GM18867 (cell line): ENCODE measurements around the gene LYPD6.

Source experiments
- ATAC-seq: cut with Tn5 transposase; IDR thresholded peaks from one replicate; pipeline ENCODE4 v1.9.1; 2021; ENCODE audit warnings: mild to moderate bottlenecking, moderate library complexity; ENCODE audit not compliant: unreplicated experiment

The LYPD6 gene

DNA sequence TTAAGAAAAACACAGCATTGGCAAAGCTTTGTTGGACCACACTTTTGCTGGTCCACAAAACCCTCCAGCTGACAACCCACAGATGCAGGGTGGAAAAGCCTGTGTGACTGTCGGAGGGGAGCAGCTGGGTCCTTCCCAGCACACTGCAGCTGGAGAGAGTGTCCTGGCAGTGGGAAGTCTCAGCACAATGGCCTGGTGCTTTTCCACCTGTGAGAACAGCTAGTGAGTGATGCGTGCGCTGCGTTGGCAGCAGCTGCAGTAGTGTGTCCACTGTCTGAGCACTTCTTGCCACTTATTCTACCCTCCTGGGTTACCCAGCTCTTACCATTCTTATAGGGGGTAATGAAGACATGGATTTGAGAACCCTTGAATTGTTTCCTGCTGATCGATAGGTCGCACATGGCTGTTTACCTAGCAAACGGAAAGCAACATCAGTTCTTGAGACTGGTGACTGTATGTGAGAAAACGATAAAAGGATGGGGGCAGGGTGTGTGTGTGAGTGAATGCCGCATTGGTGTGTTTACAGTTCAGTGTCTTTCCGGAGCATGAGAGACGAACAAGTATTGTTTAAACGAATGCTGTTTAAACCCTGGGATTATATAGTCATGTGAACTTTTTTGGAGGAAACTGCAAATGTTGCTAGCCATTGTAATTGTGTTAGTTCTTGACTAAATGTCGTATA, 69.7 kb downstream of the LYPD6 start:
- ATAC-seq, result no peak

DNA sequence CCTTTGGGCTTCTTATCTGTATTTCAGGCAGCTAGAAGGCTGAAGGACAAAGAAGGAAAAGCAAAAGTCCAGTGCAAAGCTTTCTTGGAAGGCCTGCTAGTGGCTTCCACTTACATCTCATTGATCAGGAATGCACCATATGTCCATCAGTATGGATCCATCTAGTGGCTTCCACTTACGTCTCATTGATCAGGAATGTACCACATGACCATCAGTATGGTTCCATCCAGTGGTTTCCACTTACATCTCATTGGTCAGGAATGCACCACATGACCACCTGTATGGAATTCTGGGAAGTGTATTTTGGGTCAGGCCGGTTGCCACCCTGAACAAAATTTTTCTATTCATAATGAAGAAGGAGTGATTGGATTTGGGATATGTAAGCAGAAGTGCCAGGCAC, 70.6 kb downstream of the LYPD6 start:
- no peak for ATAC-seq

DNA sequence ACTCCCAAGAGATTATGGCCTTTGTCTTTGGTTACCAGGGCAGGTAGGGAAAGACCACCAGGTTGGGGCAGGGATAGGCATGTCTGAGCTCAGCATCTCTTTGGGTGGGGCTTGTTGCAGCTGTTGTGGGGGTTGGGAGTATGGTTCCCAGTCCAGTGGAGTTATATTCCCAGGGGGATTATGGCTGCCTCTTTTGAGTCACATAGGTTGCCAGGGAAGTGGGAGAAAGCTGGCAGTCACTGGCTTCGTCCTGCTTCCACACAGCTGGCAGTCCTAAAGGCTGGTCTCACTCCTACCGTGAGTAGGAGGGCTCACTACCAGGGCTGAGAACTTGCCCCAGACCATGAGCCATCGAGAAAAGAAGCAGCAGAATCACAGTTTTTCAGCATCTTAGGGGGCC, 79.1 kb downstream of the LYPD6 start:
- ATAC-seq, result no peak

DNA sequence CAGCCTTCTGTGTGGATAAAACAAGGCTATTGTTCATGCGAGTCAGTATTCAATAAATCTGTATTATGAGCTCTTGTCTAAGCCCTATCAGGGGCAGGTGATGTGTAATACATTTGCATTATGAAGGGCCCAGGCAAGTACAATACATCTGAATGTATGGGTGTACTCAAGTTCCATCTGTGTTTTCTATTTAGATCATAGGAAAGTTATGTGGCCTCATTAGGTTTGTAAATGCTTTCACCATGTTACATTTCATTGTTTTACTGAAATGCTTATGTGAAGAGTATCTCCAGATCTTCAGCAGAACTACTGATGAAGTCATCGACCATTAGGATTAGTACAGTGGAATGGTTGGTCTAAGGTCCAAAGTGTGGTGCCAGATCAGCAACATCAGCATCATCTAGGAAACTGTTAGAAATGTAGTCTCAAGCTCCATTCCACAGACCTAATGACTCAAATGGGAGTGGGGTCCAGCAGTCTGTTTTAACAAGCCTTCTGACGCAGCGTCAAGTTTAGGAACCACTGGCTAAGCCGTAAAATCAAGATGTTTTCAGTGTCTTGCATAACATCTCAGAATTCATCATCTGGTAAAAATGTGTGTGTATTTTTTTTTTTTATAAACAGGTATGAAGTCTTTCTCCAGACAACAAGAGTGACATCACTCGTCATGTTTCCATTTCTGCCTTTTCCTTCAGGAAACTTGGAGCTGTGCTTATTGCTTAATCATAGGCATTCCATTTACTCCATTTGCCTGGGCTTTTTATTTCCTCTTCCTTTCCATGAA, 80.5 kb downstream of the LYPD6 start:
- ATAC-seq, result no peak

DNA sequence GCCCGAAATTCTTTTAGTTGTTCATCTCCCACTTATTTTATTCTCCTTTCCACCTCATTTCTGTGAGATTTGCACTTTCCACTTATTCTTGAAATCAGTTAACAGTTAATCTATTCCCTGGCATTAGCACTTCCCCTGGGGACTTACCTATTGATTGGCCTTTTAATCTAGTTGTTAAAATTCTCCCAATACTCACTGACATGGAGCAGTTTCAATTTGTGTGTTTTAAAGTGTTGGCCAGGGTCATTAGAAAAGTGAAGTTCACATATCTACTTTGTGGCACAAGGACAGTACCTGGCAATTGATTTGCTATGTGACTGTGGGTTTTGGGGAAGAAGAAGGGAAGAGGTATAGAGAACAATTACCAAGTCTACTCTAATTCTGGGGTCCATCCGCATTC, 83.1 kb downstream of the LYPD6 start:
- no peak for ATAC-seq

DNA sequence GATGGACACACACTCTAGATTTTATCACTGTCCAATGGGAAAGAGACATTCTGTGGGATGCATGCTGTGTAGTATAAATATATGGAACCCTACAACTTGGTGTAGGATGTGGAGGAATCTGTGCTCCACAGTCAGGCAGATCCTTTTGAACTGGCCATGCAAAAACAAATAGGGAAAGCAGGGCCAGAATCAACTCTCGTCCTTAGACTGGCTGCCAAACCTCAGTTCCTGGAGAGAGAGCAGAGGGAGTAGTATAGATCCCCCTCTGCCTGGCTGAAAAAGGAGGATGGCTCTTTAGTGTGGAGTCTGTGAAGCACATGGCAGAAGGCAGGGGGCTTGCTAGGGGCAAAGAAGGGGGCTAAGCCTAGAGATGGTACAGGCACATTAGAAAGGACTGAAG, 84.7 kb downstream of the LYPD6 start:
- ATAC-seq, result no peak

DNA sequence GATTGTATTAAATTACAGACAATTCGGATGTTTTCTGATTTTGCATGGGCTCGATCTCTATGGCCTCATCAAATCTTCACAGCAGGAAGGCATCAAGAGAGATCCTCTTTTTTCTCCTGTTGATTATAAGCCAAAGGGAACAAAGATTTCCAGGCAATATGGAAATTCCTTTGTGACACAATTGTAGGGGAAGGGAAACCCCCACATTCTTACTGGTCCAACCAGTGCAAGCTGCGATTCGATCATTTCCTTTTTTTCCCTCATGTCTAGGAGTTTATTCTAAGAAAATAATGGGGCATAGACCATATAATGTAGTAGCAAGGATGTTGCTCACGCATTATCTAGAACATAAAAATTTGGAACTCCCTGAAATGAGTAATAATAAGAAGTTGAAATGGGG, 87.7 kb downstream of the LYPD6 start:
- ATAC-seq, result no peak

DNA sequence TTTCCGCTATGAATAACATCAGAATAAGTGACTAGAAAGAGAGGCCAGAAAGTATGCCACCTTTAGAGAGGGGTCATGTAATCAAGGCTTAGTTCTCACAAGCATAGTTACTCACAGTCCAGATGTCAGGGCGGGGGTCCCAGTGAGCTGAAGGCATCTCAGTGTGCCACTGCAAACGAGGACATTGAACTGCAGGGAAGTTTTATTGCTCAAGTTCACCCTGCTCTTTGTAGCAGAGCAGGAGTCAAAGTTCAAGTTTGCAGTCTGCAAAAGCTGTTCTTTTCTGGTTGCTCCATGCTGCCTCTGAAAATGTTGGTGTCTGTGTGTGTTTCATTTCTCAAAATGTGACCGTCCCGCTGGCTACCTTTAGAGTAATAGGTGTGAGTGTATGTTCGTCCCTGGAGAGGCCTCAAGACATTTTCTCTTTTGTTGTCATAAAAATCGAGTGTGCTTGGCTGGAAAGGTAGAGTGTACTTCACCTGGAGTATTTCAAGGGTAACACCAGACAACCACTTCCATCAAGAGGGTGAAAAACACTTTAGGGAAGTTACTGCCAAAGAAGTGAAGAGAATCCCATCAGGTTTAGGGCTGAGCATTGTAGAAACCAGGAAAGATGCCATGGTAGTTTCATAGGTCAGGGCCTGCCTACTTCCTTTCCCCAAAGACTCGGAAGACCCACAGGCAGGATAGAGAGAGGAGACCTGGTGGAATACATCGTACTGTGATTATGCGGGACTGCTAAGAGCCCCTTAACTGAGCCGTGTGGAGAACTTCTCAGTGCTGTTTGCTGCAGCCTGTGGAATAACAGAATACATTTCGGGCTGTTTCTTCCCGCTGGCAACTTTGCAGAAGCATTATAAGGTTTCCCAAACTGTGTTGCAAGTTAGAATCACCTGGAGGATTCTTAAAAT, 89.9 kb downstream of the LYPD6 start:
- no peak for ATAC-seq

DNA sequence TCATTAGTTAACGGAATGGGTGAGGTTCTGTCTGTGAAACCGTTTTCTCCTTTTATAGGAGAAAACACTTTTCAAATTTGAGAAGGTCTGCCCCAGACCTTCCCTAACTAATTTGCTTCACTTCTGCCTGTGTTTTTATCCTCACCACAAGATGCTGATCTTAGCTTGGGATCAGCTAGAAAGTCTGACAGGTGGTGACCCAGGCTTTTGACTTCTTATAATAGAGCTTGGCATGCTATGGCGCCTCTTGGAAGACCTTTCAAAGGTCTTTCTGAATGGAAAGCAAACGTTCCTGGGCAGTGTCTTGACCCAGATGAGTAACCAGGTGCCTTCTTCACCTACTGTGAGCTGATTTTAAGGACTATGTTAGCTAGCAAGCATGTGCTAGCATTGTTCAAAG, 91.4 kb downstream of the LYPD6 start:
- no peak for ATAC-seq

DNA sequence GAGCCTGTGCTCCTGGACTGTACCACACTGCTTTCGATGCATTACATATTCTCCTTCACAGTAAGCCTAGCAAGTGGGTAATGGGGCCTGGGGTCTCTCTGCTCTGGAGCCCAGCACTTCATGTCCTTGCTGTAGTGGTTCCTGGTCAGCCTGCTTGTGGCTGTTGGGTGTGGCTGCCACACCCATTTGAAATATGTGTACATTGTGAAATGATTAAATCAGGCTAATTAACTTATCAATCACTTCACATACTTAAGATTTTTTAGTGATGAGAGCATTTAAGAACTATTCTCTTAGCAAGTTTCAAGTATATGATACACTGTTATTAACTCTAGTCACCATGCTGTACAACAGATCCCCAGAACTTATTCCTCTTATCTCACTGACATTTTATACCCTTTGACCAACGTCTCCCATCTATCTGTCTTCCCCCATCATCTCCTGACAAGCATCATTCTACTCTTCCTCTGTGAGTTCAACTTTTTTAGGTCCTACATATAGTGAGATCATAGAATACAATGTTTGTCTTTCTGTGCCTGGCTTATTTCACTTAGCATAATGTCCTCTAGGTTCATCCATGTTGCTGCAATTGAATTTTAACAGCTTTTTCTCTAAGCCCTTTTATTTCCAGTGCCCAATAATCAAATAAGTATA, 92.1 kb downstream of the LYPD6 start:
- ATAC-seq, result no peak

DNA sequence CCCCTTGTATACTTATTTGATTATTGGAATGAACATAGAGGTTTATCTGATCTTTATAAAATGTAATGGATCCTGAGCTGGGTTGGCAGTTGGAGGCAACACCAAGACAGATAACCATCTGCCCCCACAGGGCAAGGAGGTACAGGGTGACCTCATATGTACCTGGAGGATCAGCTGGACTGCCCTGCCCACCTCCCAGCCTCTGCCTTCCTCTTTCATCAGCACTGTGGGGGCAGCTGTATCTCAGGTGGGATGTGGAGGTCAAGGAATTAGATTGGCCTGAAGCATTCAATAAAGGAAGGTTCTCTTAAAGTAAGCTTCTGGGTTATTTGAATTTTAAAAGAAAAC, 92.6 kb downstream of the LYPD6 start:
- no peak for ATAC-seq

DNA sequence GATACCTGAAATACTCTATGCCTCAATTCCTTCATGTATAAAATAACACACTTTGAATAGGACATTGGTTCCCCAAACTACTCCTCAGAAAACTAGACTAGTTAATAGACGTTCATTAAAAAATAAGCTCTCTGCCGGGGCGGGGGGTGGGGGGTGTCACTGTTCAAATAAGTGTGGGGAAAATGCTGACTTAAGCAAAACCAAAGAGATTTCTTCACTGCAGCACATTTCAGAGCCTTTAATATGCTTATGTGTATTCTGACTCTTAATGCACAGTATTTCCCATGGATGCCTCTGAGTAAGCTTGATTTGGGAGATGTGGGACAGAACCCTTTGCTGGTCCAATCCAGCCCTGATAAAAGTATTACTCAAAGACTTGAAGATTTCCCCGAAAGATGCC, 93.2 kb downstream of the LYPD6 start:
- ATAC-seq, result no peak

DNA sequence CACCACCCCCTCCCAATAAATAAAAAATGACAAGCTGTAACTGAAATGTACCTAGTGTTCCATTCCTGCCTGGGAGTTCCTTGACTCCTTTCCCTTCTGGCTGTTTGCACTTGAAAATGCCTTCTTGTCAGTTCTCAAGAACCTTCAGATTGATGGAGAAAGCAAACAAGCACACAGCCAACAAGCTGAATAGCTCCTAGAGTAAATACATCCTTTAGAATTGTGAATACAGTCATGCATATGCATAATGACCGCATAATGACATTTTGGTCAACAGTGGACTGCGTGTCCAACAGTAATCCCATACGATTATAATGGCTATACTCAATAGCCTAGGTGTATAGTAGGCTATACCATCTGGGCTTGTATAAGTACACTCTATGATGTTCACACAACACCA, 97.0 kb downstream of the LYPD6 start:
- no peak for ATAC-seq

DNA sequence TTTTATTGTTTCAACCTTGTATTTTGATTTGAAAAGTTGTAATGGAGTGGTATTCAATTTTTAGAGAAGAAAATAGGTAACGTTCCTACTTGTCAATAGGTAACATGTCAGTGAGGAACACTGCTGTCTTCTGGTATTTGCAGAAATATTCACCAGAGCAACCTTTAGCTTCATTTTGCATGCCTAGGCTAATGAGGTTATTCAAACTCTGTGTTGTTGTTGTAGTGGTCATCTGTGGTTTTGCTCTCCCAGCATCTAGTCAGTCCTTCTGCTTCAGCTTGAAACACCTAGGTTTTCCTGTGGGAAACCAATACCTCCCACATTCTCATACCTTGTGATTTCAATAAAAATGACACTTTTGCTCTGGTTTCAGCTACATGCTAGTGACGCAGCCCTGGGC, 98.4 kb downstream of the LYPD6 start:
- ATAC-seq, result no peak

DNA sequence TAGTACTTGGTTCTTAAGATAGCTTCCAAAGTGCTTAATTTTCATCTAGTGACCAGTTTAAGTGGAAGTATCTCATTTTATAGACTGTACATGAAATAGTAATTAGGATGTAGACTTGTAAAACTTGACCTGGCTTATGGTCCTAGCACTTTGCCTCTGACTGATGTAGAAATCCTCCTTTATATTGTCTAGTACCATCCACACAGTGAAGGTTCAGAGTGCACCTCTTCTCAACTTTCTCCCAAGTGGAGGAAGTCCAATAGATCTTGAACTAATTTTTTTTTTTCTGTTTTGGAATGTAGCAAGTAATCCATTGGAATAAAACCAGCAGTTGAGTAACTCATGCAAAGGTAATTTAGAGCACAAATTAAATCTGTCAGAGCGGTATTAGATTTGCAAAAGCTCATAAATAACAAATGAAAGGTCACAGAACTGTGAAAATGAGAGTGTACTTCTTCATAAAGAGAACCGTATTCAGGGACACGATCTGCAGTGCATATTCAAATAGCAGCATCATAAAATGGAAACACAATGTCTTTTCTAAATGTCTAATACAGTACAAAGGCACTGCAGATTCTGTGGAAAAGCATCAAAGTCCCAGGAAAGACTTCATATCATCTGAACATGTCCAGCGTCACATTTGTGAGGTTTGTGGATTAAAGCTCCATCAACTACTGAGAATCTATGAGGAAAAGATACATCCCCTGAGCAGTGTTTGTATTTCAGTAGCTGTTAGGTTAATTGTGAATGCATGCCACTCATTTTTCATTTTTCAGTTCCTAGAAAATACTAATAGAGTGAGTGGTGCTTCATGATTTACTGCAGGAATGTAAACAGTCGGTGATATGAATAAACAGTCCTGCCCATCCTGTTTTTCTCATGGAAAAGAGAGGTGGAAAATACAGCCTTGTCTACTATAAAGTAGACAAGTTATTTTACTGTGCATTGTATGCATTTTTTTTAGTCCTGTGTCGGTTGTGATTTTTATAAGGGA, 100.7 kb downstream of the LYPD6 start:
- no peak for ATAC-seq

DNA sequence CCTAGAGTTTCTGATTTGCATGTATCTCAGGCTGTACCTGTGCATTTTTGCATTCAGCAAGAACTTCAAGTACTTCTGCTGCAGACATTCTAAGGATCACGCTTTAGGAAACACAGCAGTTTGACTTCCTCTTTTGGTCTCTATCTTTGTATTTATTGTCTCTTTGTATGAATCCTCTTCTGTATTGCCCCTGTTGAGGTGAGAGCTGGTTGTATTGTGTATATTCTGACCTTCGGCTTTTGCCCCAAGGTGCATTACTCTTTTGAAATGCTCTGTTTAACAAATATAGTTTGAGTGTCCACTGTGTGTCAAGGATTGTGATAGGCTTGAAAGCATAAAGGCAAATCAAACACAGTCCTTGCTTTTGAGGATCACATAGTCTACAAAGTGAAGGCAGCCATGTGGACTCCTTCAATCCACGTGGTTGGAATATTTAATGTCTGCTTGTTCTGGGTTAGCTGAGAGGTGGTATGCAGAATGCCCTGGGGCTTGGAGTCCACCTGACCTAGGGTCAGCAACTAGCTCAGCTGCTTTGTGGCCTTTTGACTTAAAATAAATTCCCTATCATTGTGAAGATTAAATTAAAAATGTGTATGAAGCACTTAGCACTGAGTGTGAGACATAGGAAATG, 108.1 kb downstream of the LYPD6 start:
- peak; percentile 55 for ATAC-seq

DNA sequence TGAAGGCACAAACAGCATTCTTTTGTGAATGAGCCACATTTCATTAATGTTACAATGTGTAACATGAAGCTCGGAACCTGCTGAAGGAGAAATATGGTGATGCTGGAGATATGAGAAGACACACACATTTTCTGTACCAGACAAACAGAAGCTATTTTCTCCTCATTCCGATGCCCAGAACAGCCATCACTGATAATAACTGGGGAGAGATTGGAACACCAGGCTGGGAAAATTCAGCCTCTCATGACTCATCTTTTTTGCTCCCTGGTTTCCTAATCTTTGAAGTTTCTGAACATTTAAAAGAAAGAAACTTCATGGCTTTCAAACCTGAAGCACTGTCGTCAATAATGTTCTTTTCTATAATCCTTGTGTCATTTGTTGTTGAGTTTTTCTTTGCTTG, 110.9 kb downstream of the LYPD6 start:
- no peak for ATAC-seq

DNA sequence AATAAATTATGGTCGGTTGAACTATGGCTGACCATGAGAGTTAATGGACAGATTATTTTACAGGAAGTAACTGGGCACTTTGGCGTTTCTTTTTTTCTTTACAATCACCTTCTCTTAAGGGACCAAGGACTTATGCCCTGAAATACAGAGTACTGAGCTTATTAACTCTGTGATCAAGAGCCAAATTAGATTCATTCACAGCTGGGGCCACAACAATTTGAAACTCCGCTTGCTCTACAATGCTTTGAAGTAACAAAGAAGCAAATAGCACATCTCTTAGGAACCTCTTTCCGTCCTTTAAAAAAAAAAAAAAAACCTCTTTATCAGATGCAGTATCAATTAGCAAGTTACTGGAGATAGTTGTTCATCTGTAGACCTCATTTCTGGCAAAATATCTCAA, 112.0 kb downstream of the LYPD6 start:
- no peak for ATAC-seq

DNA sequence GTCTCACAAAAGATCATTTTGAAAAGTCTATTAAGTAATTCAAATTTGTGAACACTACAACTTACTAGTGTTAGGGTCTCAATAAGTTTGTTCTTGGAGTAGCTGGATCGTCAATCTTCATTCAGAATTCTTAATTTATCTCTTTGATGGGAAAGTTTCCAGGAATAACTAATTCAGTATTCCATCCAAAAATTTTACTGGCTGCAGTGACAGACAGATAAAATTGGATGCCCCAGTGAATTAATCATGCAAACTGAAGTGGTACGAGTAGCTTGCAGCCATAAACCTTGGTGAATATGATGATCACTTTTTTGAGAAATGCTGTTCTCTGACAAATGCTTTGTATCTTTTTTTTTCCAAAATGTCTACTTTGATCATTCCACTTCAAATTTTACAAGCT, 112.8 kb downstream of the LYPD6 start:
- no peak for ATAC-seq

DNA sequence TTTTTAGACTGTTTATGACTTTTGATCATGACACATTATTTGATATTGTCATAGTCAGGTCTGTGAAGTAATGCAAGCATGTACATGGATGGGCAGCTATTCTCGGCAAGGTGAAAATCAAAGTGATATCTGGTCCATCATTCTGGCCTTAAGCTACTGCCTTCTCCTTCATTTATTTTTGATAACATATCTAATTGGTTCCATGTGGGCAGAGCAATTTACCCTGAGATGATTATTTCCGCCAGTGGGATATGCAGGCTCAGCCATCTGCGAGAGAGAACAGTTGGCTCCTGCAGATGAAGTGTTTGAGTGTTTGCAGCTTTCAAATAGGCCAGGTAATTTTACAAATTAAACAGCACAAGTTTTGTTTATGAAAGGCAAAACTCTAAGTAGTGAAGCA, 116.4 kb downstream of the LYPD6 start:
- ATAC-seq, result no peak
